Gastrocnemius medialis (tissue), 4 donors: ENCODE measurements around the gene FAM24A.

Source experiments
- POLR2A ChIP-seq, 2 donors: fragments of 450-650 bp; IDR thresholded peaks; one replicate each; pipeline ENCODE4 v1.6.1; 2017; ENCODE audit warnings: antibody characterized with exemption in 2 of 2, mild to moderate bottlenecking in 2 of 2, moderate library complexity in 2 of 2
- TF ChIP-seq, protein P1 (sequence below), 5 experiments: fragments of 450-650 bp in 3 of 5; fragments of 200-600 bp in 2 of 5; sonication (generic) in 2 of 5; IDR thresholded peaks in 4 of 5; conservative IDR thresholded peaks in 1 of 5; 1 replicate in 4 of 5; 2 replicates in 1 of 5; pipeline ENCODE4 v1.5.1; 2016 to 2019; ENCODE audit warnings: antibody characterized with exemption in 5 of 5, mild to moderate bottlenecking in 3 of 5, moderate library complexity in 3 of 5

DNA sequence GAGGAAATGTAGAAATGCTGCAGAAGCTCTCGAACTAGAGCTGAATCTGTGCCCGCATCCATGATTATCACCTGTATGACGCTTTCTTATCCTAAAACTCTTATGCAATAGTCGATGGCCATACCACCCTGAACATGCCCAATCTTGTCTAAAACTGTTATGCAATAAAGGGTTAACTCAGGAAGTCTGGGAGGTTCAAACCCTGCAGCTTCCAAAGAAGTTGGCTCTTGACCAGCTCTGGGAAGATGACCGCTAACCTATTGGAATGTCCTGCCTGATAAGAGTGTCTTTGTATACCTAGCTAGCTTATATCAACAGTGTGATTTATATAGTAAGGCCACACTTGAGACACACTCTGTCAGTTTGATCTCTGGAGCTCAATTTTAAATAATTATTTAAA lies 47.1 kb downstream of the FAM24A start:
- TF ChIP-seq, protein P1, sequence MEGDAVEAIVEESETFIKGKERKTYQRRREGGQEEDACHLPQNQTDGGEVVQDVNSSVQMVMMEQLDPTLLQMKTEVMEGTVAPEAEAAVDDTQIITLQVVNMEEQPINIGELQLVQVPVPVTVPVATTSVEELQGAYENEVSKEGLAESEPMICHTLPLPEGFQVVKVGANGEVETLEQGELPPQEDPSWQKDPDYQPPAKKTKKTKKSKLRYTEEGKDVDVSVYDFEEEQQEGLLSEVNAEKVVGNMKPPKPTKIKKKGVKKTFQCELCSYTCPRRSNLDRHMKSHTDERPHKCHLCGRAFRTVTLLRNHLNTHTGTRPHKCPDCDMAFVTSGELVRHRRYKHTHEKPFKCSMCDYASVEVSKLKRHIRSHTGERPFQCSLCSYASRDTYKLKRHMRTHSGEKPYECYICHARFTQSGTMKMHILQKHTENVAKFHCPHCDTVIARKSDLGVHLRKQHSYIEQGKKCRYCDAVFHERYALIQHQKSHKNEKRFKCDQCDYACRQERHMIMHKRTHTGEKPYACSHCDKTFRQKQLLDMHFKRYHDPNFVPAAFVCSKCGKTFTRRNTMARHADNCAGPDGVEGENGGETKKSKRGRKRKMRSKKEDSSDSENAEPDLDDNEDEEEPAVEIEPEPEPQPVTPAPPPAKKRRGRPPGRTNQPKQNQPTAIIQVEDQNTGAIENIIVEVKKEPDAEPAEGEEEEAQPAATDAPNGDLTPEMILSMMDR (IDR thresholded peaks at IDR 0.05 in 4 of 5, conservative IDR thresholded peaks at IDR 0.05 in 1 of 5), result no peak
- no peak for TF ChIP-seq POLR2A (IDR thresholded peaks at IDR 0.05)
